NCI-H82 treated with DMSO at 0.1 percent for 48 hours (cell line): ENCODE data around the gene BDKRB2.
A peak's percentile ranks its signal among the peaks of the same experiment; 100 is the strongest.

Source experiments
- DNase-seq: peaks from one replicate; lab custom pipeline; 2025; ENCODE audit not compliant: unreplicated experiment; lab: John Stamatoyannopoulos, UW

The BDKRB2 gene

GRCh38 chr14:96176275-96176674 is 28.4 kb upstream of the BDKRB2 start:
- DNase-seq, result no peak

DNA sequence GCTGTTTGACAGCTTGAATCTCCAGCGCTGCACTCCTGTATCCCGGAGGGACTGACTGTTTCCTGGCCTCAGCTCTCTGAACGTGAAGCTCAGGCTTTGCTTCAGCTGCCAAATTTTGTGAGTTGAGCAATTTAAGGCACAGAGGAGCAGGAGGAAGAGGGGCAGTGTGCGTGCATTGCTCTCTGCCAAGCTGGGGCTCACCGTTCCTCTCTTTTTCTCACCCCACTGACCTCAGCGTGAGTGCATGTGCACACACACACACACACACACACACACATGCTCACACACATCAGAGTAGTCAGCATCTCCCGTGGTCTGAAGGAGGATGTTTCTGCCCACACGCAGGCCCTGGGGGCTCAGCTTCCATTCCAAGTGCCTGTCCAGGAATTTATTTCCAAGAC is 27.8 kb upstream of the BDKRB2 start:
- no peak for DNase-seq

DNA sequence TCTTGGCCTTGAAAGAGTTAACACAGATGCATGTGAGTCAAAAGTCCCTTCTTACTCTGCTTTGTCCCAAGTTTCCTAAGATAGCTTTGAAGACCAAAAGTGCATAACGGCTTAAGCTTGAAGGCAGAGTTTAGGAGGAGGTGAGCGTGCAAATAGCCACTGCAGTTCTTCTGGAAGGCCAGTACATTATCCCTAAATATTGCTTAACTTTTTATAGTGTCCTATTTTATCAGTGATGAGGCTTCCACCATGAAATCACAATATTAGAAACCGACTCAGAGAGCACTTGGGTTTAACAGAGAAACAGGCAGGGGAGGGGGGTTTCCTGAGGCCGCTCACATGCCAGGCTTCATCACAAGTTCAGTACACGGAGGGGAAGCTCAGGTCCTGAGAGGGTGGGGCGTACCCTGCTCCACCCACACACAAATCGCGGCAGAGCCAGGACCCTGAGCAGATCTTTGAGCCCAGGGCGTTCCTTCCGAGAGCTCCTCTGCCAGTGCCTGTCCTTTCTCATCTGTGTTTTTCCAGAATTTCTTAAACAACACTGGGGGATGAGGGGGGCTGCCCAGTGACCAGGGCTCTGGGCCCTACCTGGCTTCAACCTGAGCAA is 26.8 kb upstream of the BDKRB2 start:
- DNase-seq, result no peak

DNA sequence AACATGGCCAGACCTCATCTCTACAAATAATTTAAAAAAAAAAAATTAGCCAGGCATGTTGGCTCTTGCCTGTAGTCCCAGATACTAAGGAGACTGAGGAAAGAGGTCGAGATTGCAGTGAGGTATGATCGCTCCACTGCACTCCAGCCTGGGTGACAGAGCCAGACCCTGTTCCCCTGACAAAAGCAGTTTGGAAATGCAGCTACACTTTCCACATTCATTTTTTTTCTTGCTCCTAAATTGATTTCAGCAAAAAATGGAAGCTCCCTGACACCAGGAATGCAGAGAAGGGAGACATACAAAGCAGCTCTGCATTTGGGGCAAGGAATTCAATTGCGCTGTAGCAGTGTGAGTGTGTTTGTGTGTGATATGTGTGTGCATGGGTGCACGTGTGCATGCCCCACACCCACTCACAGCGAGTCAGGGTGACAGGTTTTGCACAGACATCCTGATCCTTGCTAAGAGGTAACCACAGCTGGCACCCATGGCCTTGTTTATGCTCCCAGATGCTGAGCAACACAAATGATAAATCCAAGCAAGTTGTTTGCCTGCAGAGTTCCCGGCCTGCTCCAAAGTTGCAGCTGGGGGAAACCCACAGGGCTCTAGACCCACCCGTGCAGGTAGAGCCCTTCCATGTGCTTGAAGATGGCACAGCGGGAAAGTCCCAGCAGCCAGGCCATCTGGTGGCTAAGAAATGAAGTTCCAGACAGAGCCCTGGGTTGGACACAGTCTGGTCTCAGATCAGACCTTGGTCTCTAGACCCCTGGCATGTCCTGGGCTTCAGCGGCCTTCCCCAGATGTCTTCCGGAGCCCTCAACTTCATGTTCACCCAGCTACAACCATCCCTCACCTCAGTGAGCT is 25.9 kb upstream of the BDKRB2 start:
- no peak for DNase-seq

DNA sequence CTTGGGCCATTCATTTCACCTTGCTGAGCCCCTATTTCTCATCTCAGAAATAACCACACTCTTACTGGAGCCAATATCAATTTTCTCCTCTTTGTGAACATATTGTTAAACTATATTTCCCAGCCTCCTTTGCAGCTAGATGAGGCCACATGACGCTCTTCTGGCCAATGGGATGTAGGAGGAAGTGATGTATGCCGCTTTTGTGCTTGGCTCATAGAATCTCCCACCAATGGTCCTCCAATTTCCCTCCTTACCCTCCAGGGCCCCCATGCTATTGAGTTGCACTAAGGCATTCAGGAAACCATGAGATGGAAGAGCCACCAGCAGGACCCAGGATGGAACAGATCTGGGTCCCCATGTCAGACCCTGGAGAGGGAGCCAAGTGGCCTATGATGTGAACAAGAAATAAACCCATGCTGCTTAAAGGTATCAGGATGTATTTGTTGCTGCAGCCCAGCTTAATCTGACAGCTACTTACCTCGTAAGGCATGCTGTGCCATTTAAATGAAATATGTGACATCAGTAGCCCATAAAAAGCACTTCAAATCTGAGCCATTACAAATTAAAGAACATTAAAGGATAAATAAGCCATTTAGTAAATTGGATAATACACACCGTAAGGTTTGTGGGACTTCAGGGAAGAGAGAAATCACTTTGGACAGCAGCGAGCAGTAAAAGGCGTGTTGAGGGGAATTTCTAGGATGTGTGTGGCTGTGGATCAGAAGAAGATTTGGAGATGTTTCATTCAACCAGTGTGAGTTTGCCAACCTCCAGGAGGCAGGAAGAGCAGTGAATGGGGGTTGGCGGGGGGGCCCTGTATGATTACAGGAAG is 24.4 kb upstream of the BDKRB2 start:
- peak; percentile 21 for DNase-seq

- DNase-seq, result no peak
Observed at GRCh38 chr14:96181186-96182056, 23.2 kb upstream of the BDKRB2 start.

GRCh38 chr14:96182546-96182945 is 22.1 kb upstream of the BDKRB2 start:
- DNase-seq, result no peak

- DNase-seq, result no peak
Observed at GRCh38 chr14:96184737-96185136, 19.9 kb upstream of the BDKRB2 start.

DNA sequence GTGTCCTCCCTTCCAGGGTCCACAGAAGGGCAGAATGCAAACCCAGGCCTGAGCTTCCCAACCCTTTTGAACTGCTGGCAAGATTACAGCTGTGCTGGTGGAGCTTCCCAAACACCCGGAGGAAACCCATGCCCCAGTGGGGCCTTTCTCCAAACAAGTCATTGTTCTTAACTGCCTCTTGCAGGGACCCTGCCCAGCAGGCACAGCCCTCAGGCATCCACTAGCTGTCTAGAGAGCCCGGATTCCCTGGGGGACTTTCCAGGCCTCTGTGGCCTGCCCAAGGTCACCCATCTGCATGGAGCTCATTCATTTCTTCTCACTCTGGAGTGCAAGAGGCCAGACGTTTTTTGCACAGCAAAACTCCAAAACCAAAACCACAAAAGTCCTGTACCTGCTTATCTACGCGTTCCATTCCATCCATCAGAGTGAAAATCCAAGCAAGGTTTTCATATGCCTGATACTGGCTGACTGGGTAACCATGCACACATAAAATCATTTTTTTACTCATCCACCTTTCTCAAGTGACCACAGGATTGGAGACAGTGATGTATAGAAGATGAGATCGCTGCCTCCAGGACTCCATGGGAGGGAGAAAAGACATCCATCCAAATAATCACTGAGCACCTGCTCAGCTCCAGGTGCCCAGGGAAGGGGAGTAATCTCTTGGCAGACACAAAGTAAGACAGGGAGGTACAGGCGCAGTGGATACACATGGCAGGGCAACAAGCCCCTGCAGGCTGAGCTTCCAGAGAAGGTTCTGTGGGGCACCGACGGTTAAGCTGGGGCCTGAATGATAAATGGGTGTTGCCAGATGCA is 17.2 kb upstream of the BDKRB2 start:
- no peak for DNase-seq

GRCh38 chr14:96189281-96189711 is 15.3 kb upstream of the BDKRB2 start:
- DNase-seq, result no peak

- no peak for DNase-seq
Observed at GRCh38 chr14:96191353-96191752, 13.3 kb upstream of the BDKRB2 start.

DNA sequence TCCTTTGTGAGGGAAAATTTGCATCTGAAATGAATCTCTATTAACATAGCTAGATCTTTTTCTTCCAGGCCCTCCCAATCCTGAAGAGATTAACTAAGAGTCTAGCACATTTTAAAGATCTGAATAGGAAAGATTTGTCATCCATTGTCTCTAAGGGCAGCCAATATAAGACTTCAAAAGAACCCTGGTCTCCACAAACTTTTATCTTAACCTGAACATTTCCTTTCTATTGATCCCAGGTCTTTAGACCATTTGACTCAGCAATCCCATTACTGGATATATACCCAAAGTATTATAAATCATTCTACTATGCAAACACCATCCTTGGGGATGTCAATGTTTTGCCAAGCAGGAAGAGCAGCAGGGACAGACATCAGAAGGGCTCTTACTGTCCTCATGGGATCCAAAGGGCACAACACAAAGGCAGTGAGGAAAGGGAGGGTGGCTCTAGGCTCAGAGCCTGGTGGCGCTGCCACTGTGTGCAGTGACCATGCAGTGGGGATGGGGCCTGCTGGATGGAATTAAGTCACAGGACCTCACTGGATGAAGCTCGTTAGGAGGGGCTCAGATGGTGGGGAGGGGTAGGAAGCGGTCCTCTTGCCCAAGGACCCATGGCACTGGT is 12.7 kb upstream of the BDKRB2 start:
- no peak for DNase-seq

GRCh38 chr14:96192975-96193805 is 11.4 kb upstream of the BDKRB2 start:
- no peak for DNase-seq

DNA sequence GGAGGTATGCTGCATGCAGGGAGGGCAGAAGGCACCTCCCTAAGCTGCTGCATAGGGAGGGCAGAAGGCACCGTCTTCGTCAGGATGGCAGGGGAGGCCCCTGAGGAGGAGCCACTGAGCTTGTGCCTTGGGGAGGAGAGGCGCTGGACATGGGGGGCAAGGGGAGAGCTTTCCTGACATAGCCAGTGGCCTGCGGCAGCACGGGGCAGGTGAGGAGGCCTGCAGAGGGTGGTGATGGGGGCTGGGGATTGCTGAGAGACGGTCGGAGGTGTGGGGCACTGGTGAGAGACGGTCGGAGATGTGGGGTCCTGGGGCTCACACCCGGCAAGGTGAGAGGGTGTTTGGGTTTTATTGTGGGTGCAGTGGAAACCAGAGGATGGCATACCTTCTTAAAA is 10.4 kb upstream of the BDKRB2 start:
- DNase-seq, result no peak

- DNase-seq, result no peak
Observed at GRCh38 chr14:96194657-96195431, 9.8 kb upstream of the BDKRB2 start.

DNA sequence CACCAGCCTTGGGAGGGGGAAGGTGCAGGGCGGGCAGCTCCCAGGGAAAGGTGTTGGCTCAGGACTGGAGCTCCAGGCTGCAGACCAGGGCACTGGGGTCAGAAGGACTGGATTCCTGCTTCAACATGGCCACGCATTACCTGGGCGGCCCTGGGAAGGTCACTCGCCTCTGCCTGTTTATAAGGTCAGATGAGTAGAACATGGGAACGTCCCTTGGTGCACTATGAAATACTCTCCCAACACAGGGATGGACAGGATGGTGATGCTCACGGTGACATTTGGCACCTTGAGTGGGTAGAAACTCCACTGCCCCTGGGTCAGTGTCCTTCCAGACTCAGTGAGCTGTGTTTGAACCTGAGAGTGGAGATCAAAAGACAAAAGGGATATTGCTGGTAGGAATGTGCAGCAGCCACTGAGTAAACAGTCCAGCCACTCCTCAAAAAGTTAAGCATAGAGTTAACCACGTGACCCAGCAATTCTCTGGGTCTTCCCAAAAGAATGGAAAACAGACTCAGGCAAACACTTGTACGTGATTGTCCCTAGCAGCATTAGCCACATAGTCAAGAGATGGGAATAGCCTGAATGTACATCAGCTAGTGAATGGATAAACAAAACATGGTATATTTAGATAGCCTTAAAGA is 9.1 kb upstream of the BDKRB2 start:
- no peak for DNase-seq

DNA sequence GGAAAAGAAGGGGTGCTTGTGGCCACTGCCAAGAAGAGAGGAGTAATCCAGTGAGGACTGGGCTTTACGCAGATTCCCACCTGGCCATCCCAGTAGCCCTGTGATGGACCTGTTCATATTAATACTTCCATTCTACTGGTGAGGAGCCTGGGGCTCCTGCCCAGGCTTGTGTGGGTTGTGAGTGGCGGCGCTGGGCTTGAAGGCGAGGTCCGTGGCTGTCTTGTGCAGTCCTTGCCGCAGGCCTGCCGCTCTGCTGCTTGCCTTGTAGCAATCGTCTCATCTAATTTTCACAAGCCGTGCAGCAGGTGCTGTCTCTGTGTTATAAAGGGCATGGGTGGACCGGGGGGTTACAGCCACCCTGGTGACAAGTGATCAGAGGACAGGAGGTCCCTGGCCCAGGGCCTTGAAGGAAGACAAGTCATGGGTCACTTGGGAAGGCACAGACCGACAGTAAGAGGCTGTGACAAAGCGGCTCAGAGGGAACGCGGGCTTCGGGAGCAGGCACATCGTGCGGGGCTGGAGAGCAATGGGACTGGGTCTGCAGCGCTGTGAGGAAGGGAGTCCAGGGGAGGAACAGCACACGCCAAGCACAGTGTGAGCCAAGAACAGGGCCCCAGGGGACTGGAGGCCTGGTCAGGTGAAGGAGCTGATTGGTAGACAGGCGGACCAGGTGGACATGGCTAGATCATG is 7.3 kb upstream of the BDKRB2 start:
- no peak for DNase-seq
